ENCODE results near the gene PRRT2.
"Not testable (repeated sequence)": the region's sequence is repeated elsewhere in the genome, so short reads cannot be mapped to it uniquely, and the experiment has no call there.

DNA sequence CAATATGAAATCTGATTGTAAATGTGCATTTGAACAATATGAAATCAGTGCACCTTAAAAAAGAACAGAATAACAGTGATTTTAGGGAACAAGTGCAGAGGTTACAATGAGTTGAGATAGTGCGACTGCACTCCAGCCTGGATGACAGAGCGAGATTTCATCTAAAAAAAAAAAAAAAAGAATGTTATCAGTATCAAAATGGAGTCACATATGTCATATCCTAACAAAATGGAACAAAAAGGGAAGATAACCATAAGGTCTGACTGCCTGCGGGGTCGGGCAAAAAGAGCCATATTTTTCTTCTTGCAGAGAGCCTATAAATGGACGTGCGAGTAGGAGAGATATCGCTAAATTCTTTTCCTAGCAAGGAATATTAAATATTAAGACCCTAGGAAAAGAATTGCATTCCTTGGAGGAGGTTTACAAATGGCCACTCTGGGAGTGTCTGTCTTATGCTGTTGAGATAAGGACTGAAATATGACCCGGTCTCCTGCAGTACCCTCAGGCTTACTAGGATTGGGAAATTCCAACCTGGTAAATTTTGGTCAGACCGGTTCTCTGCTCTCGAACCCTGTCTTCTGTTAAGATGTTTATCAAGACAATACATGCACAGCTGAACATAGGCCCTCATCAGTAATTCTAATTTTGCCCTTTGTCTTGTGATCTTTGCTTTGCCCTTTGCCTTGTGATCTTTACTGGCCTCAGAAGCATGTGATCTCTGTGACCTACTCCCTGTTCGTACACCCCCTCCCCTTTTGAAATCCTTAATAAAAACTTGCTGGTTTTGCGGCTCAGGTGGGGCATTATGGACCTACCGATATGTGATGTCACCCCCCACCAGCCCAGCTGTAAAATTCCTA lies 28.7 kb upstream of the PRRT2 start:
- TF ChIP-seq CTCF (IDR thresholded peaks at IDR 0.05; ENCODE audit: poor library complexity); EZH2phosphoT487 (IDR thresholded peaks at IDR 0.05; ENCODE audit: low read depth, severe bottlenecking, unreplicated experiment); EZH2 (IDR thresholded peaks at IDR 0.05; ENCODE audit: borderline replicate concordance): not testable (repeated sequence)
